ENCODE data around the gene PICALM.
"Not testable (repeated sequence)": the region's sequence is repeated elsewhere in the genome, so short reads cannot be mapped to it uniquely, and the experiment has no call there.

The PICALM gene

DNA sequence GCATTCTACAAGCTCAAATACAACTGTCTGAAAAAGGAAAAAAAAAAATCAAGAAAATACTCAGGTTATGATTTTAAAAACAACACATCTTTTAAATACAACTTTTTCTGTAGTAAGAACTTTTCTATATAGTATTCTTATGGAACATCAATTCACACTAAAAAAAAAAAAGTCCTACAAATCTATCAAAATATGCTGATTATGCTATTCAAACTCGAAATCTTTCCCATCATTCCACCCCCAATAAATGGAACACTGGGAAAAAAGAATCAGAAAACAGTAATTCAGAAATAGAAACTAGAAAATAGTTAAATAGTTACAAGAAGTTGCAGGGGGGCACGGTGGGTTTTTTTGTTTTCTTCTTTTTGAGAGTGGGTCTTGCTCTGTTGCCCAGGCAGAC lies 77.4 kb downstream of the PICALM start:
- H3K27me3 Mint-ChIP-seq: no peaks in the 10 kb centered on the region
- no peaks in the 10 kb centered on the region for H3K9me3 Mint-ChIP-seq
- ATAC-seq: no peak
- peaks cover 37% of the 10 kb centered on the region for H3K36me3 Mint-ChIP-seq
- peaks cover 17% of the 10 kb centered on the region for H3K4me1 Mint-ChIP-seq
- H3K4me3 Mint-ChIP-seq: no peak overlapping the region
- H3K27ac Mint-ChIP-seq: no peak overlapping the region

DNA sequence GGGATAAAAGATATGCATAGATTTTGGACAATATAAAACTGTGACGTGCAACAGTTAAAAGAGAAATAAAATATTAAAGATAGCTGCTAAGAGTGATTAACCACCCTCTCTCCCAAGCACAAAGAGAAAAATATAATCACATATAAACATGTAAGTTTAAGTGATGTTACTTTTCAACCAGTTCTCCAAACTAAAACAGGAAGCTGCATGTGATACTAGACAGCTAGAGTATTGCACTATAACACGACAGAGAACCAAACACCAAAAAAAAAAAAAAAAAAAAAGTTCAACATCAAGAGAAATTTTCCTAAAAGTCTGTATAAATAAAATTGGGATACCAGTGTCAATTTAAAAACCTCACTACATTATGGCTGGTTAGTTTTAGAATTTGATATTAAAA lies 79.1 kb downstream of the PICALM start:
- Mint-ChIP-seq H3K36me3 (peaks cover 37% of the 10 kb centered on the region), H3K4me1 (peaks cover 17% of the 10 kb centered on the region), H3K27me3 (no peaks in the 10 kb centered on the region), H3K4me3 (no peak overlapping the region), H3K27ac (peak overlapping the region; percentile 57), H3K9me3 (no peaks in the 10 kb centered on the region)
- ATAC-seq: no peak

DNA sequence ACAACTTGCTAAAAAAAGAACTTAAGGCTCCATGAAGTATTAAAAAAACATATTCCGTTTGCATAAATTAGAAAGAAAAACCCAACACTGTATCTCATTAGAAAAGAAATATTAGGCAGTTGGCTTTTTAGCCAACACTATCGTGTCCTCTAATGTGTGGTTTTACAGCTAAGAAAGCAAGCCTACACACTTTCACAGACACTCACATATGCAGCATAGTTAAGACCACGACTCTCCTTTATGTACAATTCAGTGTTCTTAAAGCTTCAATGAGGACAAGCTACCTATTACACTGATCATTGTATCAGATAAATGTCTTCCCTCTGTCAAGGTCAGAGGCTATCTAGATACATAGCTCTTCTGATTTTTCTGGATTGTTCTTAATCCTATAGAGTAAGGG lies 80.1 kb downstream of the PICALM start:
- Mint-ChIP-seq H3K4me1 (peaks cover 17% of the 10 kb centered on the region), H3K36me3 (peaks cover 44% of the 10 kb centered on the region), H3K27me3 (no peaks in the 10 kb centered on the region), H3K9me3 (no peaks in the 10 kb centered on the region), H3K27ac (peak overlapping the region; percentile 47), H3K4me3 (no peak overlapping the region)
- no peak for ATAC-seq

DNA sequence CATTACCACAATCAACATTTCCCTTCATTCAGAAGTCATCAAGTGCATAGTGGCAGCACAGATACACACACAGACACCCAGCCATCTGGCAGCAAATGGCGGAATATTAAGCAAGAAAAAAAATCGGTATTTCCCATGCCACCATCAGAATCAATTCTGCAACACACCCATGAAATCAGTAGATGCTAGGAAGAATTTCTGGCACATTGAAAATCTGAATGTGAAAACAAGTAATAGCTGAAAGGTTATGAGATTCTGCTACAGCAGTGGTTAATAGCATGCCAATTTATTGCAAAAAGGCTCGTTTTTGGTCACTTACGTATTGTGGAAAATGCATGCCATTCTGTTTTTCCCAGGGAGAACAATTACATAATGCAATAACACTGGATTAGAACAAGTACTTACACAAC lies 91.1 kb downstream of the PICALM start:
- Mint-ChIP-seq H3K9me3 (no peaks in the 10 kb centered on the region), H3K4me1 (no peaks in the 10 kb centered on the region), H3K27ac (no peak overlapping the region), H3K4me3 (no peak overlapping the region), H3K27me3 (no peaks in the 10 kb centered on the region), H3K36me3 (peaks cover 28% of the 10 kb centered on the region)
- no peak for ATAC-seq

DNA sequence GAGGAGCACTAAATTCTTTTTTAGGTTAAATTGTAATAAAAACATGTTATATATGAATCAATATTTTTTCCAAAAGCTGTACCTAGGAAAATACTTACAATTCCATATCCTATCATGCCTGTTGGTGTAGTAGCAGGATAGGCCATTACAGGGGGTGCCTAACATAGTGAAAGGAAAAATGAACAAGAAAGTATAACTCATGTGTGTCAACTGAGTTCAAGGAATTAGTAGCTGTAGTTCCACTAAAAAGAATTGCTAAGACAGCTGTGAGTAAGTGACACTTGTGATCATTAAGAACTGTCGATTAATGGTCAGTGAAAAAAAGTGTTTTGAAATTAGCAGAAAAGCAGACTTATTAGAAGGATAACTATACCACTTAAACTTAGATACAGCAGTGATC lies 92.4 kb downstream of the PICALM start:
- Mint-ChIP-seq H3K27me3 (no peaks in the 10 kb centered on the region), H3K9me3 (no peaks in the 10 kb centered on the region), H3K27ac (no peak overlapping the region), H3K4me1 (no peaks in the 10 kb centered on the region), H3K4me3 (no peak overlapping the region), H3K36me3 (peaks cover 32% of the 10 kb centered on the region)
- no peak for ATAC-seq

DNA sequence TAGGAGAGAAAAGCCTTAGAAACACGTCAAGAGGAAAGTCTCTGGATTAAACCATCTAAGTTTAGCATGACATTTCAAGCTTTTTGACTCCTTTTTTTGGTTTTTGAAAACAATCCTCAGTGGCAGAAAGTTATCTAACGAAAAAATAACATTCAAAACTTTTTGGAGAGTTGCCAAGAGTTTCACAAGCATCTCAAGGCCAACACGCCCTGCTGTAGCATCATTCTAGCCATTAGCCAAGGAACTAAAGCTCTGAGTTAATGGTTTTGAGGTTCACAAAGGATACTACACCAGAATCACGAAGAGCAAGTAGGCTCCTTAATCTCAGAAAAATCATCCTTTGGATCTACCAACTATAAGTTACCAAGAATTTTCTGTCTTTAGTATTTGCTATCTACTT lies 94.8 kb downstream of the PICALM start:
- H3K36me3 Mint-ChIP-seq: peaks cover 48% of the 10 kb centered on the region
- no peak for ATAC-seq
- H3K27ac Mint-ChIP-seq: no peak overlapping the region
- H3K4me3 Mint-ChIP-seq: no peak overlapping the region
- no peaks in the 10 kb centered on the region for H3K4me1 Mint-ChIP-seq
- no peaks in the 10 kb centered on the region for H3K27me3 Mint-ChIP-seq
- no peaks in the 10 kb centered on the region for H3K9me3 Mint-ChIP-seq

DNA sequence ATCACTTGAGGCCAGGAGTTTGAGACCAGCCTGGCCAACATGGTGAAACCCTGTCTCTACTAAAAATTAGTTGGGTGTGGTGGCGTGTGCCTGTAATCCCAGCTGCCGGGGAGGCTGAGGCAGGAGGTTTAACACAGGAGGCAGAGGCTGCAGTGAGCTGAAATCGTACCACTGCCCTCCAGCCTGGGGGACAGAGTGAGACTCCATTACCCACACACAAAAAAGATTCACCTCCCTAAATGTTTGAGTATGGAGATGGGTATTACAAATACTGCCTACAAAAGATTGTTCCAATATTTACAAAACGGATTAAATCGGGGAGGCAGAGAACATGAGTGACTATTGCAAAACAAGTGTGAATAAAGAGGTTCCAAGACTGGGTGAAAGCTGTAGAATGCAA lies 98.3 kb downstream of the PICALM start:
- Mint-ChIP-seq H3K4me1 (no peaks in the 10 kb centered on the region), H3K36me3 (peaks cover 67% of the 10 kb centered on the region), H3K9me3 (no peaks in the 10 kb centered on the region), H3K27me3 (no peaks in the 10 kb centered on the region), H3K4me3 (no peak overlapping the region), H3K27ac (no peak overlapping the region)
- ATAC-seq: no peak

DNA sequence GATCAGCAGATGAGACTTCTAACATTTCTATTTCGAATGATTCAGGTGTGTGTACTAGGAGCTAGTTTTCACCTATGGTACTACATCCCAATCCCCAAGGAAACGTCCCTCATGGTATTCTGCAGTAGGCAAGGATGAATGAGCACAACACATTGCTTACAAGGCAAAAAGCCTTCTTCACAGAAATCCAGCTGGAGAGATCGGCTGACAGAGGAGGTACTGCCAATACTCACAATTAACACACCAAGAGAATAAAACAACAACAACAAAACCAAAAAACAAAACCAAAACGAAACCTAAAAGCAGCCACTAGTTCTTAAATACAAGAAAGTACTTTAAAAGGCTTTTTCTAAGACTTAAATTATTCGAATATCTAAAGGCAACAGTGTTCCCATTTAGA lies 101.4 kb downstream of the PICALM start:
- Mint-ChIP-seq H3K27me3 (no peaks in the 10 kb centered on the region), H3K9me3 (no peaks in the 10 kb centered on the region), H3K27ac (no peak overlapping the region), H3K36me3 (peaks cover 81% of the 10 kb centered on the region), H3K4me3 (no peak overlapping the region), H3K4me1 (no peaks in the 10 kb centered on the region)
- ATAC-seq: no peak

DNA sequence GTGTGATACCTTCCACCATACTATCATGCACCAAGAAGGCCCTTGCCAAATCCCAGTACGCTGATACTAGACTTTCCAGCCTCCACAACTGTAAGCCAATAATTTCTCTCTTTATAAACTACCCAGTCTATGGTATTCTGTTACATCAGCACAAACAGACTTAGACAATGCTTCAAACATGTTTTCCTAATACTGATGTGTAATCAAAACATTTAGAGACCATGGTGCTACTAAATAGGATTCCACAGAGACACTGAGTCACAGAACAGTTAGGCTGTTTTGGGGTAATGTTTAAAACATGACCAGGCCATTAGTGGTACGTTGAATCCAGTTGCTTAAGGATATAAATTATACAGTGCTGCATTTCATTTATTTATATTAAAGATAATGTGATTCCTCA lies 103.7 kb downstream of the PICALM start:
- no peak for ATAC-seq
- peaks cover 11% of the 10 kb centered on the region for H3K4me1 Mint-ChIP-seq
- H3K9me3 Mint-ChIP-seq: no peaks in the 10 kb centered on the region
- no peaks in the 10 kb centered on the region for H3K27me3 Mint-ChIP-seq
- H3K4me3 Mint-ChIP-seq: no peak overlapping the region
- H3K36me3 Mint-ChIP-seq: peaks cover 81% of the 10 kb centered on the region
- H3K27ac Mint-ChIP-seq: no peak overlapping the region

DNA sequence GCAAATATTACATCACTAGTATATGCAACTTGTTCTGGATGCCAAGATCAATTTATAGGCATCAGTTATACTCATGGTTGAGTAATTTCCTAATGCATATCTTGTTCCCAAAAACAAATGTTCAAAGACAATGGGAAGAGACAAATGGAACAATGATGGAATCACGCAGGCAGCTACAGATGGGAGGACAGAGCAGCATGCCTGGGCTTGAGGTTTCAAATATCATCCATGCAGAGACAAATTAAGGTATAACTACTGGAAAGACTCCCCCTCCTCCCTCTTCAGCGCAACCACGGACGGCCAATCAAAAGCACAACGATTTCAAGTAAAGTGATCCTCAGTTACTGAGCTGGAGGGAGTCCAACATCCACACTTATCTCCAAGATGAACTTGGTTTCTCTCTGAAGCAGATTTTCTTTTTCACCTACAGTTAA lies 106.9 kb downstream of the PICALM start:
- Mint-ChIP-seq H3K4me1 (peaks cover 11% of the 10 kb centered on the region), H3K36me3 (peaks cover 85% of the 10 kb centered on the region), H3K4me3 (no peak overlapping the region), H3K27ac (no peak overlapping the region), H3K27me3 (no peaks in the 10 kb centered on the region), H3K9me3 (no peaks in the 10 kb centered on the region)
- no peak for ATAC-seq

DNA sequence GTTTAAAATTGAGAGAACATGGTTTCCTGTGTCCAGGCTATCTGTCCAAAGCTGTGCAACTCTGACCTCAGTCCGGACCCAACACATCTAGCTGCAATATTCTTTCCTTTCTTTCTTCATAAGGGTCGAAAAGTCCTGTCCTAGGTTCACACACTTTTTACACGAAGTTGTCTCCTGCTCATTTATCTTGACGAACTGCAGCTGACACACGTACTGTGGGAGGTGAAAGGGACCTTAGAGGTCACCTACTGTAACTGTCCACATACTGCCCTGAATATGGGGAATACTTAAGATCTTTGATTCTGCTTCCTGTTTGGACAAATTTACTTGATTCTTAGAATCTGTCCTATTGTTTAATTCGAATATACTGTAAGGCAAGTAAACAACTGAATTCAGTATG lies 107.8 kb downstream of the PICALM start:
- no peaks in the 10 kb centered on the region for H3K27me3 Mint-ChIP-seq
- H3K4me3 Mint-ChIP-seq: no peak overlapping the region
- no peaks in the 10 kb centered on the region for H3K9me3 Mint-ChIP-seq
- no peak for ATAC-seq
- peaks cover 11% of the 10 kb centered on the region for H3K4me1 Mint-ChIP-seq
- H3K36me3 Mint-ChIP-seq: peaks cover 88% of the 10 kb centered on the region
- H3K27ac Mint-ChIP-seq: peak overlapping the region; percentile 72

DNA sequence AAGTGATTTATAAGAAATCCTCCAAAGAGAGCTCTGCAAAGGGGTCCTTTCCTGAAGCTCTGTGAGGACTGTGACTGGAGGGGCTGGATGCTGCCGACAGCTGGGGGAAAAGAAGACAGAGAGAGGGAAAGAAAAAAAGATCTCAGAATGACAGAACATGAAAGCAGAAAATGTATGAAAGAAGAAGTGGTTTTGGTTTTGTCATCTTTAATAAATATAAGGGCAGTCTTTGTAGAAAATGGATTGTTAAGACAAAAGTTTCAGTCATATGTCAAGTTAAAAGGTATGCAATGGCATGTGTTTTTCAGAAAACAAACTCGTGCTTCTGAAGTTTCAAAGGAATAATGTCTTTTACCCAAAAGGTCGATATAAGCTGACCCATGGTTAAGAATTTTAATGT lies 108.2 kb downstream of the PICALM start:
- no peak for ATAC-seq
- H3K27me3 Mint-ChIP-seq: no peaks in the 10 kb centered on the region
- peak overlapping the region; percentile 72 for H3K27ac Mint-ChIP-seq
- peaks cover 11% of the 10 kb centered on the region for H3K4me1 Mint-ChIP-seq
- H3K9me3 Mint-ChIP-seq: no peaks in the 10 kb centered on the region
- peak overlapping the region; percentile 2 for H3K4me3 Mint-ChIP-seq
- peaks cover 89% of the 10 kb centered on the region for H3K36me3 Mint-ChIP-seq

DNA sequence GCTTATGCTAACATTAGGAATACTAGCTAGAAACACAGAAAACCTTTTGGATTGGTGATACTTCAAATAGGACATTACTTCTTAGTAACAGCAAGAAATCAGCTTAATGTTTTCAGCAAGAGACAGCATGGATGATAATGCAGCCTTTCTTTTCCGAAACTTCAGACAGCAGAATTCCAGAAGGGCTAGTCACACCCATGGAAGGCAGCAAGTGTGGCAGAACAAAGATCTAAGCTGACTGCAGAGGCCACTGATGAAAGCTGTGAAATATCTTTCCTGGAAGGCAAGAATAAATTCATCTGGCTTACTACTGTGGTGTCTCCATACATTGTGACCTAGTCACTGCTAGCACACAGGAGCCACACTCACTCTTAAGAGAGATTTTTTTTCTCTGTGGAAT lies 113.4 kb downstream of the PICALM start:
- H3K36me3 Mint-ChIP-seq: peaks cover 73% of the 10 kb centered on the region
- no peak overlapping the region for H3K4me3 Mint-ChIP-seq
- H3K27me3 Mint-ChIP-seq: no peaks in the 10 kb centered on the region
- no peak overlapping the region for H3K27ac Mint-ChIP-seq
- peaks cover 3% of the 10 kb centered on the region for H3K4me1 Mint-ChIP-seq
- ATAC-seq: no peak
- peaks cover 16% of the 10 kb centered on the region for H3K9me3 Mint-ChIP-seq

DNA sequence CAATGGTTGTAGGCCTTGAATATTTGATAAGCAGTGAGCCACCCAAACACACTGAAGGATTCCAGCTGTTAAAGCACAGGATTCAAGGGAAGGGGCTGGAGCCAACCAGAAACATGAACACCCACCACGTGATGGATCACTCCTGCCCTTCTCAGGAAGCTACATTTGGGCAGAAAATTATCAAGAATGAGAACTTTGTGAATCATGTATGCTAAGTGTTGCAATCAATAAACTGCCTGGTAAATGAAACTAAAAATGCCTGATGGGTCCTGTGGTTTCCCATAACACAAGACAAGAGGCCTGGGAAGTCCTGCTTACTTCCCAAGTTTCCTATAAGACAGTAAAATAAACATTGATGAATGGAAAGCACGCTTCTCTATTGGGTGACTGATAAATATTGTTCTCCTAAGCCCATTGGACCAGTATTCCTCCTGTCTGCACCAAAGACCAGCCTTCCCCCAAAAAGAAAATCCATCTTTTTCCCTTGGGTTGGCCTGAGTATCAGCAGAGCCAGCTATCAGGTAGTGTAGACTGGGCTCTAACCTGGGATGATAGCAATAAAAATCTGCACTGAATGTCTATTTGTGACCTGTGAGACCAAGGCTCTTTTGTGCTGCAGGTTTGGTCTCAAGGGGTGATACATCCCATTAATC lies 115.3 kb downstream of the PICALM start:
- no peaks in the 10 kb centered on the region for H3K4me1 Mint-ChIP-seq
- no peak overlapping the region for H3K27ac Mint-ChIP-seq
- peaks cover 53% of the 10 kb centered on the region for H3K36me3 Mint-ChIP-seq
- peaks cover 16% of the 10 kb centered on the region for H3K9me3 Mint-ChIP-seq
- H3K4me3 Mint-ChIP-seq: no peak overlapping the region
- ATAC-seq: no peak
- H3K27me3 Mint-ChIP-seq: no peaks in the 10 kb centered on the region

DNA sequence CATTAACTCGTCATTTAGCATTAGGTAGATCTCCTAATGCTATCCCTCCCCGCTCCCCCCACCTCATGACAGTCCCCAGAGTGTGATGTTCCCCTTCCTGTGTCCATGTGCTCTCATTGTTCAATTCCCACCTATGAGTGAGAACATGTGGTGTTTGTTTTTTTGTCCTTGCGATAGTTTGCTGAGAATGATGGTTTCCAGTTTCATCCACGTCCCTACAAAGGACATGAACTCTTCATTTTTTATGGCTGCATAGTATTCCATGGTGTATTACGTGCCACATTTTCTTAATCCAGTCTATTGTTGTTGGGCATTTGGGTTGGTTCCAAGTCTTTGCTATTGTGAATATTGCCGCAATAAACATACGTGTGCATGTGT lies 116.8 kb downstream of the PICALM start:
- H3K27ac Mint-ChIP-seq: not testable (repeated sequence)
- H3K9me3 Mint-ChIP-seq: peaks cover 16% of the 10 kb centered on the region

DNA sequence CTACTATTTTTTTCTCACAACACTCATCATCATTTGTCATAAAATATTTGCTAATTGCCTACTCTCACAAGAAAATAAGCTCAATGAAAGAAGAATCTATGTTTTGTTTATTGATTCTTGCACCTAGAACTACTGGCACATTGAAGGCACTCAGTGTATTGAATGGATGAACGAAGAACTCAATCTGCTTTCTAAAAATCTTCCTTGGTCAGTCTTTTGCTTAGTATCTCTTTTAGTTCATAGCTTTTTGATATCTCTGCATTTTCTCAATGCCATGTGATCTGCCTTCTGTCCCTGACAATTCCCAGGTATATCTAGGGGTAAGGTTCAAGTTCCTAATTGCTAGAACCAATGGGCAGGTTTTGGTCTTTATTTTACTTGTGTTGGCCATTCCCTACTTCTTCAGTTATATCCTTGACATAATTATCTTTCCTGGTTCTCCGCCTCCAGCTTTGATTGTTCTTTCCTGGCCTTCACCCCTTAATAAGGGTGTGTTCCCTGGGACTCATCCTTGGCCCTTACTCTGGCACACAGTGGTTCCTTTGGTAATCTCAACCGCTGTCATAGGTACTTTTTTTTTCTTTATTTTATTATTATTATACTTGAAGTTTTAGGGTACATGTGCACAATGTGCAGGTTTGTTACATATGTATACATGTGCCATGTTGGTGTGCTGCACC lies 117.3 kb downstream of the PICALM start:
- H3K4me3 Mint-ChIP-seq: no peak overlapping the region
- no peak overlapping the region for H3K27ac Mint-ChIP-seq
- no peaks in the 10 kb centered on the region for H3K27me3 Mint-ChIP-seq
- H3K9me3 Mint-ChIP-seq: peaks cover 18% of the 10 kb centered on the region
- no peaks in the 10 kb centered on the region for H3K4me1 Mint-ChIP-seq
- no peak for ATAC-seq
- H3K36me3 Mint-ChIP-seq: peaks cover 36% of the 10 kb centered on the region

More for the DNA sequence above, 116.8 kb downstream of the PICALM start:
- H3K4me3 Mint-ChIP-seq, H3K4me1 Mint-ChIP-seq, ATAC-seq, H3K27me3 Mint-ChIP-seq: not testable (repeated sequence)
- H3K36me3 Mint-ChIP-seq: peaks cover 41% of the 10 kb centered on the region
